ENCODE data around the gene OR7C2. TPM values are rescaled to one million over a fixed set of nuclear protein-coding genes. Genes with fewer than 3 reads are reported as not detected.

OR7C2 gene
- total RNA-seq, 2 donors from 2014 or later, result not detected

GRCh38 chr19:14961956-14962685 lies 20.8 kb downstream of the OR7C2 start:
- DNase-seq, result no peak
- H3K27ac ChIP-seq (ENCODE audit: low read depth, low read length), result no peak overlapping the region
- H3K9ac ChIP-seq (ENCODE audit: extremely low read depth, low read length, poor library complexity, severe bottlenecking), result no peak overlapping the region
- Mint-ChIP-seq H3K27ac (no peak overlapping the region), H3K9me3 (peaks cover 51% of the 10 kb centered on the region), H3K36me3 (ENCODE audit: low read depth) (peaks cover 4% of the 10 kb centered on the region), H3K27me3 (ENCODE audit: insufficient read depth) (no peaks in the 10 kb centered on the region), H3K4me1 (no peaks in the 10 kb centered on the region), H3K4me3 (no peak overlapping the region)
- no peaks in the 10 kb centered on the region for H3K36me3 ChIP-seq (ENCODE audit: control insufficient read depth, insufficient read depth, low read length)
- H3K4me1 ChIP-seq (ENCODE audit: control insufficient read depth, insufficient read depth, low read length), result no peaks in the 10 kb centered on the region
- no peak overlapping the region for H3K4me3 ChIP-seq (ENCODE audit: low read length)
- H3K27me3 ChIP-seq (ENCODE audit: control insufficient read depth, insufficient read depth, low read length, poor library complexity, severe bottlenecking), result no peaks in the 10 kb centered on the region
- 82 to 88% methylated on average over 18 to 24 of the region's 24 CpGs for WGBS, 2 experiments (ENCODE audit: insufficient coverage in 1 of 2, insufficient read length in 1 of 2)
- peaks cover 64% of the 10 kb centered on the region for H3K9me3 ChIP-seq (ENCODE audit: control insufficient read depth, low read length)
- no peak for TF ChIP-seq CTCF (conservative IDR thresholded peaks at IDR 0.05)

DNA sequence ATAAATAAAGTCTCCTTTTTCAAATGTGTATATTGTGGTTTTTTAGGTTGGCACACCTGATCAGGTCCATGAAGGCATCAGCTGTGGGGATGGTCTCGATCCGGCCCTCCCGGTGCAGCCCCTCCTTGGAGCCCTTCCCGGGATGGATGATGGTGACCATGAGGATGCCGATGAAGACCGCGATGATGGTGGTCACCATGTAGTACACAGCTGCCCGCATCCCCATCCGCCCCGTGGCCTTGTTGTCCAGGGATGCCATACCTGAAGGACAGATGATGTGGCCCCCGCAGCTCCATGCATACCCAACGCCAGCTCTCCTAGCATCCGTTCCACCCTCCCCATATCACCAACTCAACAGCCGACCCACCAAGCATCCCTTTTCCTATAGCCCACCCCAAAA lies 27.0 kb downstream of the OR7C2 start:
- no peak overlapping the region for H3K27ac ChIP-seq (ENCODE audit: low read depth, low read length)
- no peak for DNase-seq
- Mint-ChIP-seq H3K27ac (no peak overlapping the region), H3K4me1 (no peaks in the 10 kb centered on the region), H3K27me3 (ENCODE audit: insufficient read depth) (no peaks in the 10 kb centered on the region), H3K9me3 (peaks cover 50% of the 10 kb centered on the region), H3K36me3 (ENCODE audit: low read depth) (no peaks in the 10 kb centered on the region), H3K4me3 (no peak overlapping the region)
- 85 to 98% methylated on average over 10 to 14 of the region's 14 CpGs for WGBS, 2 experiments (ENCODE audit: insufficient coverage in 1 of 2, insufficient read length in 1 of 2)
- no peak for TF ChIP-seq CTCF (conservative IDR thresholded peaks at IDR 0.05)
- no peaks in the 10 kb centered on the region for H3K27me3 ChIP-seq (ENCODE audit: control insufficient read depth, insufficient read depth, low read length, poor library complexity, severe bottlenecking)
- no peak overlapping the region for H3K4me3 ChIP-seq (ENCODE audit: low read length)
- H3K4me1 ChIP-seq (ENCODE audit: control insufficient read depth, insufficient read depth, low read length), result no peaks in the 10 kb centered on the region
- peaks cover 31% of the 10 kb centered on the region for H3K9me3 ChIP-seq (ENCODE audit: control insufficient read depth, low read length)
- no peaks in the 10 kb centered on the region for H3K36me3 ChIP-seq (ENCODE audit: control insufficient read depth, insufficient read depth, low read length)
- no peak overlapping the region for H3K9ac ChIP-seq (ENCODE audit: extremely low read depth, low read length, poor library complexity, severe bottlenecking)

DNA sequence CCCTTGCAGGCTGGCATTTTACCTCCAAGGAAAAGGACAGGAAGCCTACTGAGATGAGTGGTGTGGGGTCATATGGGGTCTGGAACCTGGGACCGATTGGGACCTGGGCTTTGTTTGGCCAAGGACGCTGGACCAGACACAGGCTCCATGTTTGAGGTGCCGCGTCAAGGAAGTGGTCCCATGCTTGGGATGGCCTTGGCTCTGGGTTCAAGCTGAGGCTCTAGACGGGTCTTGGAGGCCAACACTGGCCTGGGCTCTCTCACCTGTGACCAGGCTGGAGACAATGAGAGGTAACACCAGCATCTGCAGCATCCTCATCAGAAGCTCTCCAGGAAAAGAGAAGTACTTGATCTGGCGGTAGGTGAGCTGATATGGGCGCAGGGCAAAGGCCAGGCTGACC lies 30.2 kb downstream of the OR7C2 start:
- peaks cover 39% of the 10 kb centered on the region for H3K9me3 Mint-ChIP-seq

More for the DNA sequence above, 30.2 kb downstream of the OR7C2 start:
- TF ChIP-seq CTCF (conservative IDR thresholded peaks at IDR 0.05), result no peak
- Mint-ChIP-seq H3K27ac (no peak overlapping the region), H3K4me3 (no peak overlapping the region), H3K36me3 (ENCODE audit: low read depth) (no peaks in the 10 kb centered on the region), H3K27me3 (ENCODE audit: insufficient read depth) (peaks cover 2% of the 10 kb centered on the region), H3K4me1 (no peaks in the 10 kb centered on the region)
- no peak overlapping the region for H3K27ac ChIP-seq (ENCODE audit: low read depth, low read length)
- no peaks in the 10 kb centered on the region for H3K4me1 ChIP-seq (ENCODE audit: control insufficient read depth, insufficient read depth, low read length)
- no peak for DNase-seq
- WGBS, 2 experiments (ENCODE audit: insufficient coverage in 1 of 2, insufficient read length in 1 of 2), result 75 to 76% methylated on average over 2 to 7 of the region's 7 CpGs
- no peak overlapping the region for H3K4me3 ChIP-seq (ENCODE audit: low read length)
- H3K27me3 ChIP-seq (ENCODE audit: control insufficient read depth, insufficient read depth, low read length, poor library complexity, severe bottlenecking), result no peaks in the 10 kb centered on the region
- H3K36me3 ChIP-seq (ENCODE audit: control insufficient read depth, insufficient read depth, low read length), result no peaks in the 10 kb centered on the region
- H3K9me3 ChIP-seq (ENCODE audit: control insufficient read depth, low read length), result peaks cover 21% of the 10 kb centered on the region
- H3K9ac ChIP-seq (ENCODE audit: extremely low read depth, low read length, poor library complexity, severe bottlenecking), result no peak overlapping the region
